ENCODE measurements around the gene RAPGEF2.

- TF ChIP-seq CTCF (IDR thresholded peaks at IDR 0.05) = no peak
- TF ChIP-seq POLR2A (IDR thresholded peaks at IDR 0.05) = no peak
Observed at GRCh38 chr4:159097785-159098184, 5.1 kb upstream of the RAPGEF2 start.

Data from stomach (tissue), 4 donors.